GM19452 (cell line): ENCODE measurements around the gene AGXT2.
"Not testable (repeated sequence)": the region's sequence is repeated elsewhere in the genome, so short reads cannot be mapped to it uniquely, and the experiment has no call there.

Experiments
- ATAC-seq: cut with Tn5 transposase; IDR thresholded peaks from one replicate; pipeline ENCODE4 v1.9.1; 2021; ENCODE audit not compliant: unreplicated experiment

AGXT2 gene

GRCh38 chr5:35056686-35057085 lies 8.9 kb upstream of the AGXT2 start:
- no peak for ATAC-seq

DNA sequence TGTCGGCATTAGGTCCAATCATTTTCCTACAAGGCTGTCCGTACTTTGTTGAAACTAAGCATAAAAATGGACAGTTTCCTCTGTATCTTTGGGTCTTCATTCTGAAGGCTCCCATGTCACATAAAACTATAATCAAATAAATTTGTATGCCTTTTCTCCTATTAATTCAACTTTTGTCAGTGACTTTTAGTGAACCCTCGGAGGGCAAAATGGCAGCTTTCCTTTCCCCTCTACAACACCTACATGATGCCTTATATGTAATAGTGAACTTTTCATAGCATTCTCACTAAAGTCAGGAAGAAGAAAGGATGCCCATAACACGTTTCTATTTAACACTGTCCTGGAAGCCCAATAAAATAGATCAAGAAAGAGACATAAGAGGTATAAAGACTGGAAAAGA lies 5.1 kb upstream of the AGXT2 start:
- ATAC-seq = no peak

- no peak for ATAC-seq
Observed at GRCh38 chr5:35050541-35051126, 2.9 kb upstream of the AGXT2 start.

GRCh38 chr5:35048910-35049309 lies 1.2 kb upstream of the AGXT2 start:
- ATAC-seq = no peak

- no peak for ATAC-seq
Observed at GRCh38 chr5:35046774-35047173, 975 bp downstream of the AGXT2 start.

DNA sequence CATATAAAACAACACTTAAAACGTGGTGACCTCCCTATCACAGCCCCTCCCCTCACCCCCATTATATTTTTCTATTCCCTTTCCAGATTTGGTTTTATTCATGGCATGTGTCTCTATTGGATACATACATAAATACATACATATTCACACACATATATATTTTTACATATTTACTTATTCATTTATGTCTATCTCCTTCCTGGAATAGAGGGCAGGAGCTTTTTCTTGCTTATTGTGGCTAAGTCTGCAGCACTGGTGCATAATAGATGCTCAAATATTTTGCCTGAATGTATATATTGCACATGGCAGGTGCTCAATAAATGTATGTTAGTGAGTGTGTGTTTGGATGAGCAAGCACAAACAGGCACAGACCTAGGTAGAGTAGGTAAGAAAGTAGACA lies 2.5 kb downstream of the AGXT2 start:
- no peak for ATAC-seq

GRCh38 chr5:35044649-35045048 lies 3.1 kb downstream of the AGXT2 start:
- ATAC-seq = no peak

DNA sequence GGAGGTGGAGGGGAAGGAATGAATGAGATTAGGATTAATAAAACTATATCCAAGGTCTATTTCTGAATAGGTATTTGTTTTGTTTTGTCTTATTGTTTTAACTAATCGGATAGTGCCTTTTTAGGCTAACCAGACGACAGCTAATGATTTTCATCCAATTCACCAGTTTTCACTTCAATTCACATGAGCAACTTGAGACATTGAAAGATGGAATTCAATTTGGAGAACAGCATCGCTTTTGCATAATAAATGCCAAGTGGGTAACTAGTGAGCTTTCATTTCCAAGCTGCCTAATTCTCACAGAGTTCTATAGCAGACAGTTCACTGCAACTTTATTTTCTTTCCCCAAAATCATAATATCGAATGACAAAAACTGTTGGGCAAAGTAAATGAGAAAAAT lies 5.0 kb downstream of the AGXT2 start:
- no peak for ATAC-seq

- no peak for ATAC-seq
Observed at GRCh38 chr5:35041261-35041660, 6.5 kb downstream of the AGXT2 start.

DNA sequence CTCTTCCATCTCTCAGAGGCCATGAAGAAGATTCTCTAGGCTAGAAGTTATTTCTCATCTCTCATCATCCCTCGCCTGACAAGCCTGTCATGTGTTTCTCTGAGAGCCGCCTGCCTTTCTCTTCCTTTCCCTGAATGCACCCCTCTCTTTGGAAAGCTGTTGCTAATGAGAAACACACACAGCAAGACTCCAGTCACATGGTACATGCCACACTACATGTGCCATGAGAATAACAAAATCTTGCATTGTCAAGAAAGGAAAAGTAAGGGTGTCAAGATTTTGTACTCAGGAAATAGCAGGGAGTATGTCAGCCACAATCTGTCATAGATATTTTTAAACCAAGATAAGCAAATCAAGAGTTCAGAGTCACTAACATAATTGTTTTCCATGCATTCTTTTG lies 8.9 kb downstream of the AGXT2 start:
- ATAC-seq = no peak

DNA sequence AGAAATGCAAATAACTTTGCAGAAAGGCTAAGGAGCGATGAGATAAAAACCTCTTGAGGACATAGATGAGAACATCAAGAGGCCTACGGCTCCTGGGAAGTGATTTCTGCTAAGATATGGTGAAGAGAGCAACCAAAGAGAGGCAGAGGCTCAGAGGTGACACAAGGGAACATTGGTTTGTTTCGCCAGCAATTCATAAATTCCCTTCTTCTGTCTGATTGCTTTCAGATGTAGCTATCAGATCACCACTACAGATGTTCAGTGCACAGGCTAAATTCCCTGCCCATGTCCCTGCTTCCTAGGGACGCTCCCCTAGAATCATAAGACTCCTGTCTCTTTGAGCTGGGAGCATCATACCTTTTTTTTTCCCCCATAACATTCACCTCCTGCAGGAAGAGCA lies 11.2 kb downstream of the AGXT2 start:
- no peak for ATAC-seq

- ATAC-seq = not testable (repeated sequence)
Observed at GRCh38 chr5:35035929-35036328, 11.8 kb downstream of the AGXT2 start.

DNA sequence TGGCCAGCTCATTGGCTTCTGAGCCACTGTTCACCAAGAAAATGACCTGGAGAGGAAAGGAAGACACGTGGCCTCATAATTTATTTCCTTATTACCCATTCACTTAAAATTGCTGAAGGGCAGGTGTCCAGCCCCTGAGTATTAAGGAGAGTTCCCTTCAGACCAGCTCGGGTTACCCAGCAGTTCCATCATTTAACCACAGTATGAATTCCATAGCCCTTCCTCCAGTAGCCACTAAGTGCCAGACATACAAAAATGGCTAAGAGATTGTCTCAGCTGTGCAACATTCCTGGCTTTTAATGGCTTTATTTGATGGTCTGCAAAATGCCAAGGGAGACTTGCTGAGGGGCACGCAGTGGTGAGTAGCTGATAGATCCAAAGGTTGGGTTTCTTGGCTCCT lies 12.5 kb downstream of the AGXT2 start:
- ATAC-seq = no peak

DNA sequence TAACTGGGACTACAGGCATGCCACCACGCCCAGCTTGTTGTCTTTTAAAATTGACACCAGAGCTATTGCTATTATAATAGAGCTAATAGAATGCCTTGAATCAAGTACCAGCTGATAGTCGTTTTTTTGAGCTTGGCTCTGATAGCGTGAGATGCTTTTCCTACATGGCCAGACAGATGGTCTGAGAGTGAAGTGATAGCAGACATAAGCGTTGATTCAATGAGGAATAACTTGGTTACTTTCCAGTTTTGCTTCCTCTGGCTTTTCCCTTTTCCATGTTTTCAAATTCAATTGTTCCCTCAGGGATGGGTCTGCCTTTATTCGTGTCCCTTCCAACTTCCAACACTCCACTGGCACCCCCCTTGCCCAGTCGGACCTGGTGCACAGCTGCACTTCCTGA lies 15.4 kb downstream of the AGXT2 start:
- no peak for ATAC-seq

DNA sequence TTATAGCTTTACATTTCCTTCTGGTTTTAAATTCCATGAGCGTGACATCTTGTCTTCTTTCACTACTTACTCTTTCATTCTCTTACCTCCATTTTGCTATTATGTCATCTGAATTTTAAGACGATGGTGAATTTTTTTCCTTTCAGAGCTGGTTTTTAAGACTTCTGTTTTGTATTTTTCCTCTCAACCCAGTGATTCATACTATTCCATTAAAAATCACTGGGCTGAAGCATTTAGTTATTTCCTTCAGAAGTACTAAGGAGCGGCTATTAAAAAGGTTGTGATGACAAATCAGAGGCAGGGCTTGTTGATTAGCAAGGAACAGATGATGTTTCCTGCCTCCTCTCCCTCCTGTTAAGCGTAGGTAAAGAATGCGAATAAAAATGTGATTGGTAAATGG lies 16.5 kb downstream of the AGXT2 start:
- no peak for ATAC-seq

DNA sequence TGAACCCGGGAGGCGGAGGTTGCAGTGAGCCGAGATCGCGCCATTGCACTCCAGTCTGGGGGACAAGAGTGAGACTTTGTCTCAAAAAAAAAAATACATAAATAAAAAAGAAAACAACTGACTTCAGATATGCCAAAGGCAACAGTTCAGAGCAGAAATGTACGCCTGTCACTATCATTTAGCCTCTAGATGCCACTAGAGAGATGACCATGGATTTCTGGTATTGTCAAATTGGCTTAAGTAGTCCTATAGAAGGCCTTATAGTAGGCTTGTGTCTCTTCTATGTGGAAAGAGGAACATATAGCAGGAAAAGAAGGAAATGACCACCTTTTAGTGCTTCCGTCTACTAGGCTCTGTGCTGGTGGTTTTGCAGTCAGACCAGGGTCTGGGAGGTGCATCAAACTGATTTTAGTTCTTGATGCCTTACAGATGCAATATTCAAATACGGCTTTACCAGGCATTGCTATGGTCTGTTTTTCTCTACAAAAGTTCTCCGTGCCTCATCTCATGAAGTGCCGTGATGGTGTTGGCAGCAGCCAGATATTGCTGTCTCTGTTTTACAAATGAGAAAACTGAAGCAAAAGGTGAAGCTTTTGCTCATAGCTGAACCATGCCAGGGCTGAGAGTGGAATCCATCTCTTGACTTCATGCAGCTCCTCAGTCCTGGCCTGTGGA lies 17.2 kb downstream of the AGXT2 start:
- no peak for ATAC-seq

DNA sequence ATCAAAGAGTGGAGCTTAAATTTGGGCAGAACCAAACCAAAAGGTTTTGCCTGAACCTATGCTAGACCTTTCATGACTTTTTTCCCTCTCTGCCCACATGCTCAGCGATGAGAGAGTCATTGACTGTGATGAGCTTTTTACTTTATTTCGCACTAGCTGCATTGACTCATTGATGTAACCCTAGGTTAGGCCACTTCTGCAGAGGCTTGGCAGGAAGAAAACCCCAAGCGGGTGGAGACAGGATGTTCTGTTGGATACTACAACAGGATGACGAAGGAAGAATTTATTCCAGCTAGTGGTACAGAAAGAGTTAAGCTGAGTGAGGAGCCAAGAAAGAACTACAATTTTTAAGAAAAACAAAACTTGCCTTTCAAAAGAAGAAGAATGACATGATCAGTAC lies 18.4 kb downstream of the AGXT2 start:
- no peak for ATAC-seq

DNA sequence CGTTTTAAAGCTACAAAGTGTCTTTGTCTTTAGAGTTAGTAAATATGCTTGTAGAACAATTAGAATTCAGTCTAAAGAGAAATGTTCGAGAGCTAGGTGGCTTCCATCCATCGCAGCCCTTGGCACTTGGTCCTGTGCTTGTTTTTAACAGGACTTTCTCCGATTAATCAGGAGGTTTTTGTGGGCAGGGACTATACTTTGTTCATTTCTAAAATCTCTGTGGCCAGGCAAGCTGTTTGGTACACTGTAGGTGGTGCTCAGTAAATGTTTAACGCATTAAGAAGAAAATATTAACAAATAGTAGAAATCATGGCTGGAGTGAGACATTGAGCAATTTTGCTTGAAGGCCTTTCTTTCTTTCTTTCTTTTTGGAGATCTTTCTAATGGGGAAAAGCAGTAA lies 20.8 kb downstream of the AGXT2 start:
- ATAC-seq = no peak

- ATAC-seq = no peak
Observed at GRCh38 chr5:35026280-35026840, 21.4 kb downstream of the AGXT2 start.

DNA sequence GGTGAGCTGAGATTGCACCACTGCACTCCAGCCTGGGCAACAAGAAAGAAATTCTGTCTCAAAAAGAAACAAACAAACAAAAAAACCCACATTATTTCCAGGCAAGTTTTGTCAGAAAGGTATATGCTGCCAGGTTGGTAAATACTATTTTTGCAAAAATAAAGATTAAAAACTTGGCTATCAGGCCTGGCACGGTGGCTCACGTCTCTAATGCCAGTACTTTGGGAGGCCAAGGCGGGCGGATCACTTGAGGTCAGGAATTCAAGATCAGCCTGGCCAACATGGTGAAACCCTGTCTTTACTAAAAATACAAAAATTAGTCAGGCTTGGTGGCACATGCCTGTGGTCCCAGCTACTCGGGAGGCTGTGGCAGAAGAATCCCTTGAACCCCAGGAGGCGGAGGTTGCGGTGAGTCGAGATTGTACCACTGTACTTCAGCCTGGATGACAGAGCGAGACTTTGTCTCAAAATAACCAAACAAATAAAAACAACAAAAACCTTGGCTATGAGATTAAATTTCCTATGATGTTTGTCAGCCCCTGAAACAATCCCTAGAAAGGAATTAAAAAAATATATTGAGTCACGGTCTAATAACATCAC lies 22.7 kb downstream of the AGXT2 start:
- ATAC-seq = no peak

- no peak for ATAC-seq
Observed at GRCh38 chr5:35023391-35024178, 24.2 kb downstream of the AGXT2 start.
